ENCODE measurements around the gene RPL37A. TPM values are rescaled to one million over a fixed set of nuclear protein-coding genes. Genes with fewer than 3 reads are reported as not detected.

Gene RPL37A
- polyA plus RNA-seq (2013, experiment 1 of 4): 2,712 TPM
- polyA plus RNA-seq (2013, experiment 2 of 4): 2,869 TPM
- 2,357 TPM for polyA plus RNA-seq (2013, experiment 3 of 4)
- 2,510 TPM for polyA plus RNA-seq (2013, experiment 4 of 4)

DNA sequence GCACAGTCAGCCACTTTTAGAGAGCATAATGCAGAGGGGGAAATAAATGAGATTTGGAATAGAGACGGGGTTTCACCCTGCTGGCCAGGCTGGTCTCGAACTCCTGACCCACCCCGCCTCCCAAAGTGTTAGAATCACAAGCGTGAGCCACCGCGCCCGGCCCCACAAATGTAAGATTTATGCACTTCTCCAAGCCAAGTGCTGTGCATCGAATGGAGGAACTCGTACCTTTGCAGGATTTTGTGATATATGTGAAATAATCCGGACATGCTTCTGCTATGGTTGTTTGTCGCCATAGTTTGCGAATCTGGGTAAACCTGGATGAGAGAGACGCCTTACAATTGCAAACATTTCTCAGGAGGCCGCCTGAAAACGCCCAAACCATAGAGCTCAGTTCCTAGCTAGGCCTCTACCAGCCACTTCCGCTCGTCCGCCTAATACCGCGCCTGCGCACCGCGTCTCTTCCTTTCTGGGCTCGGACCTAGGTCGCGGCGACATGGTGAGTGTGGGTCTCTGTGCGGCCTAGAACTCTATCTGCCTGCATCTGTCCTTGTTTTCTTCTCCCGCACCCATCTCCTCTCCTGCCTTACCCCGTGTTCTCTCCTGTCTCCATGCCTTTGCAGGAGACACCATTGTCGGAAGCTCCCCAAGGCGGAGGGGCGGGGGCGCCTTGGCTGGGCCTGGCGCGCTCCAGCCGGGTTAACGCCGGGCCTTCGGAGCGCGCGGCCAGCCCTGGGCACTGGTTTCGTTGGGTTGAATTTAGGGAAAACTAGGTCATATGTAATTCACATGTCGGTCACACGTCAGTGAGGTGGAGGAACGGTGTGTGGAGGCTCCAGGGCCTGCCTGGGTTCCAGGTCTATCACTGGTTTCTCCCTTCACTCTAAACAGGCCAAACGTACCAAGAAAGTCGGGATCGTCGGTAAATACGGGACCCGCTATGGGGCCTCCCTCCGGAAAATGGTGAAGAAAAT is at the start of gene RPL37A:
TSS of gene RPL37A (plus strand) at position 466 of the 974 bp plus-strand sequence. CDS start at position 497, 31 bp downstream.
- WGBS, 2 experiments: 6 to 7% methylated on average over 54 of the region's 54 CpGs
- Histone ChIP-seq H3K4me3 (ENCODE audit: insufficient read depth, low read depth, low read length) (peak within 1 kb of the TSS; percentile 95), H3K4me1 (ENCODE audit: control insufficient read depth, insufficient read depth, low read length) (peaks cover 12% of the 10 kb centered on the region), H3K9me3 (ENCODE audit: control insufficient read depth, low read length) (no peaks in the 10 kb centered on the region), H3K27me3 (ENCODE audit: control insufficient read depth, insufficient read depth, low read length, poor library complexity, severe bottlenecking) (no peaks in the 10 kb centered on the region), H3K27ac (ENCODE audit: insufficient read depth, low read depth, low read length, poor library complexity, severe bottlenecking) (peak within 1 kb of the TSS; percentile 79), H3K36me3 (ENCODE audit: control insufficient read depth, insufficient read depth, low read length) (peaks cover 36% of the 10 kb centered on the region)

DNA sequence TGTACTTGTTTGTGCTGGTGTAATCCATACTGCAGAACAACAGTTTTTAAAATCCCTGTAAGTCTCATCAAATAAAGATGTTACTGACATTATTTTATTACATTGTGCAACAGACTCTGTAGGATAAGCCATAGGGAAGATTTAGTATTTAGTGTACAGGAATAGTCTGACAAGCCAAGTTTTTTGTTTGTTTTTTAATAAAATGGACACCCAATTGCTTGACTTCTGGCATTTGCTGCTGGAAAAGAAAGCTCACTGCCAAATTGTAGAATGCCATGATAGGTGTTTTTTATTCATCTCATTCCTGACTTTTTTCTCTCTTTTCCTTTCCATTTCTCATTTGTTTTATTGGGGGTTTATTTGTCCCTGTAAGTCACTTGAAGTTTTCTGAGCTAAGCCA is 48.3 kb upstream of the RPL37A start:
- Histone ChIP-seq H3K36me3 (ENCODE audit: control insufficient read depth, insufficient read depth, low read length) (peaks cover 48% of the 10 kb centered on the region), H3K9me3 (ENCODE audit: control insufficient read depth, low read length) (no peaks in the 10 kb centered on the region)

DNA sequence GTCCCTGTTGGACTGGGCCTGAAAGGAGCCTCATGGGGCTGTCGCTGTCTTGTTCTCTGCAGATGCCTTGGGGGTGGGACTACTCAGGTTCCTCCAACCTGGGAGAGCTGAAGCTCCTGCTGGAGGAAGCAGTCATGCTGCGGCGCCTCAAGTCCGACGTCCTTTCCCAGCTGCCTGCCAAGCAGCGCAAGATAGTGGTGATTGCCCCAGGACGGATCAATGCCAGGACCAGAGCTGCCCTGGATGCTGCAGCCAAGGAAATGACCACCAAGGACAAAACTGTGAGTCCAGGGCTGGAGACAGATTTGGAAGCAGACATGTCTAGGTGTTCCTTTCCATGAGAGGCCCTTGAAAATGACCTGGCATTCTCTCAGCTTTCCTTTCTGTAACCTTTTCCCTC is 47.9 kb upstream of the RPL37A start:
- H3K4me1 ChIP-seq (ENCODE audit: control insufficient read depth, insufficient read depth, low read length): no peaks in the 10 kb centered on the region
- no peak overlapping the region for H3K4me3 ChIP-seq (ENCODE audit: insufficient read depth, low read depth, low read length)
- H3K9me3 ChIP-seq (ENCODE audit: control insufficient read depth, low read length): no peaks in the 10 kb centered on the region
- peaks cover 48% of the 10 kb centered on the region for H3K36me3 ChIP-seq (ENCODE audit: control insufficient read depth, insufficient read depth, low read length)
- no peak overlapping the region for H3K27ac ChIP-seq (ENCODE audit: insufficient read depth, low read depth, low read length, poor library complexity, severe bottlenecking)
- no peaks in the 10 kb centered on the region for H3K27me3 ChIP-seq (ENCODE audit: control insufficient read depth, insufficient read depth, low read length, poor library complexity, severe bottlenecking)
- WGBS, 2 experiments: 95 to 97% methylated on average over 7 of the region's 7 CpGs

More for the DNA sequence above, 48.3 kb upstream of the RPL37A start:
- Histone ChIP-seq H3K4me3 (ENCODE audit: insufficient read depth, low read depth, low read length) (no peak overlapping the region), H3K27me3 (ENCODE audit: control insufficient read depth, insufficient read depth, low read length, poor library complexity, severe bottlenecking) (no peaks in the 10 kb centered on the region), H3K27ac (ENCODE audit: insufficient read depth, low read depth, low read length, poor library complexity, severe bottlenecking) (no peak overlapping the region), H3K4me1 (ENCODE audit: control insufficient read depth, insufficient read depth, low read length) (no peaks in the 10 kb centered on the region)

DNA sequence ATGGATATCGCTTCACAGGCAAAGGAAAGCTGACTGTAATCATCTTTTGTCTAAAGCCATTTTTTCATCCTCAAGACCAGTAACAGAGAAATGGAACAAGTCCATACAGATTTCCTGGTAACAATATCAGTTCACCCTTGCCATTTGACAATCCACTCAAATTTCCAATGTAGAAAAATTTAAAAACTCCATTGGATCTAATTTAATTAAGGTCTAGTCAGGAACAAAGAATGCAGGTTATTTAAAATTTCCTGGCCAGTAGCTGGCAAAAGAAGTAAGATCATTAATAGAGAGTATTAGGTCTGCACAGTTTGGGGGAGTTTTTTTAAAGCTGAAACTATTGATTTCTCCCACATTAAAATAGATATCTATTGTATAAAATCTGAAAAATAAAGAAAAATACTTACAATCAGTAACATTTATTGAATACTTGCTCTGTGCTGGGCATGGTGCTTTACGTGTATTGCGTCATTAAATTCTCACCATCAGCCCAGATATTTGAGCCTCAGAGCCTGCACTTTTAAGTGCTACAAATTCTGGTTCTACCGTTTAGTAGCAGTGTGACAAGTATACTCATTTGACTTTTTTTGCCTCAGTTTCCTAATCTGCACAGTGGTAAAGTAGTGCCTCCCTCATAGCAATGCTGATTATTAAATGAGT is 44.6 kb upstream of the RPL37A start:
- WGBS, 2 experiments: 97% methylated on average over 4 of the region's 4 CpGs
- peaks cover 35% of the 10 kb centered on the region for H3K36me3 ChIP-seq (ENCODE audit: control insufficient read depth, insufficient read depth, low read length)

DNA sequence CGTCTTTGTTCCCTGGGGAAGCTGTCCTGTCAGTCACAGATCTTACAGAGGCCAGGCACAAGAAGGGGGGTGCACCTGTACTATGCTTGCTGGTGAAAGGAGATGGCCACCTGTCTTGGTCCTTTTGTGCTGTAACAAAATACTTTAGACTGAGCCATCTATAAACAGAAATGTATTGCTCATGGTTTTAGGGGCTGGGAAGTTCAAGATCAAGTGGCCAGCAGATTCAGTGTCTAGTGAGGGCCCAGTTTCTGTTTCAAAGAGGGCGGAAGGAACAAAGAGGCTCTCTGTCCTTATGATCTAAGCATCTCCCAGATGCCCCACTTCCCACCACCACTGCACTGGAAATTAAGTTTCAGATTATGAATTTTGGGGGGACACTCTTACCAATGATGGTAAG is 35.5 kb upstream of the RPL37A start:
- Histone ChIP-seq H3K9me3 (ENCODE audit: control insufficient read depth, low read length) (no peaks in the 10 kb centered on the region), H3K27me3 (ENCODE audit: control insufficient read depth, insufficient read depth, low read length, poor library complexity, severe bottlenecking) (no peaks in the 10 kb centered on the region), H3K4me3 (ENCODE audit: insufficient read depth, low read depth, low read length) (no peak overlapping the region), H3K27ac (ENCODE audit: insufficient read depth, low read depth, low read length, poor library complexity, severe bottlenecking) (no peak overlapping the region), H3K36me3 (ENCODE audit: control insufficient read depth, insufficient read depth, low read length) (no peaks in the 10 kb centered on the region), H3K4me1 (ENCODE audit: control insufficient read depth, insufficient read depth, low read length) (no peaks in the 10 kb centered on the region)
- 86 to 96% methylated on average over 2 of the region's 2 CpGs for WGBS, 2 experiments

More for the DNA sequence above, 44.6 kb upstream of the RPL37A start:
- Histone ChIP-seq H3K4me3 (ENCODE audit: insufficient read depth, low read depth, low read length) (no peak overlapping the region), H3K4me1 (ENCODE audit: control insufficient read depth, insufficient read depth, low read length) (no peaks in the 10 kb centered on the region), H3K27ac (ENCODE audit: insufficient read depth, low read depth, low read length, poor library complexity, severe bottlenecking) (no peak overlapping the region), H3K27me3 (ENCODE audit: control insufficient read depth, insufficient read depth, low read length, poor library complexity, severe bottlenecking) (no peaks in the 10 kb centered on the region), H3K9me3 (ENCODE audit: control insufficient read depth, low read length) (no peaks in the 10 kb centered on the region)

DNA sequence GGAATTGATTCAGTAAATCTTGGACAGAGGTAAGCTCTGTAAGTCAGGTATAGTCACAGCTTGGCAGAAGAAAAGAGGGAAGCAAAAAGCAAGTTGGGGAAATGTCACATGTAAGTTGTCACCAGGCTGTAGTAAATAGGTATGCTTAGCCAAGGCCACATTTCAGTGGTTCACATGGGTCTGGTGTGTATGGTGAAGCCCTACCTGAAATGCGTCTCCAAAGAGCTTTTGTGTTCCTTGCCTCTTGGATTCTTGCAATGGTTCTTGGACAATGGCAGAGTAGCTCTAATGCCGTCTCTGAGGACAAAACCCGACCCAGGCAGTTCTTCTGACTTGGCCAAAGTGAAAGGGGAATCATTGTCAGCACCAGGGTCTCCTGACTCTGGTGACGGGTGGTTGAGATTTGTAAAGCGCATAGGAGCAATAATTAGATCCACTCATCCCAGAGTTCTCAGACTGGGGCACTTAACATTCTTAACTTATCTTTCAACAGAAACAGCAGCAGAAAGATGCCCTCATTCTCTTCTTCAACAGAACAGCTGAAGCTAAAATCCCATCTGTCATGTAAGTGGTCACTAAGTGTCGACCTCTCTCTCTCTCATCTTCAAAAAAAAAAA is 34.4 kb upstream of the RPL37A start:
- Histone ChIP-seq H3K36me3 (ENCODE audit: control insufficient read depth, insufficient read depth, low read length) (no peaks in the 10 kb centered on the region), H3K27me3 (ENCODE audit: control insufficient read depth, insufficient read depth, low read length, poor library complexity, severe bottlenecking) (no peaks in the 10 kb centered on the region)
- WGBS, 2 experiments: 96 to 98% methylated on average over 6 of the region's 6 CpGs

DNA sequence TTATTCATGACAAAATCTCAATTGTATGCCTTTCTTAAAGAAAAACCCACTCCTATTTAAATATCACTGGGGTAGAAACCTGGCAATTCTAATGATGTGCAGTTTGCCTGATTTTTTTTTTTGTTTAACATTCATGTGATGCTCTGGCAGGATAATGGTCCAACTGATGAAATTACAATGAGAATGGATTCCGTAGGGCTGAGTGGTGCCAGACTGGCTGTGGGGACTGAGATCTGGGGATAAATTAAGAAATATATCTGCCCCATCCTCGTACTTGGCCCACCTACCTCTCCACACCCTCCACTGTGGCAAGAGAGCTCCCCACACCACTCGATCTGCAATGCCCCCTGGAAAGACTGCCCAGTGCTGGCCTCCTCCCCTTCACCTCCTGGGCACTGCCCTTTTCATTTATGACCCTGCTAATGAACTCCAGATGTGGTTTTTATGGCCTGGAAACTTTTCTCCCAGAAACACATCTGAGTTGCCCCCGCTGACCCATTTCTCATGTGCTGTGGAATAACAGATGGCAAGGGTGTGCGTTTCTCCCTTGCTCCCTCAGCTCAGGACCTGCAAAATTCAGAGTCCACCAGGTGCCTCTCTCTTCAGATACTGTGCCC is 33.0 kb upstream of the RPL37A start:
- H3K4me3 ChIP-seq (ENCODE audit: insufficient read depth, low read depth, low read length): no peak overlapping the region
- H3K27me3 ChIP-seq (ENCODE audit: control insufficient read depth, insufficient read depth, low read length, poor library complexity, severe bottlenecking): no peaks in the 10 kb centered on the region

More for the DNA sequence above, 34.4 kb upstream of the RPL37A start:
- no peak overlapping the region for H3K4me3 ChIP-seq (ENCODE audit: insufficient read depth, low read depth, low read length)
- H3K9me3 ChIP-seq (ENCODE audit: control insufficient read depth, low read length): no peaks in the 10 kb centered on the region
- H3K27ac ChIP-seq (ENCODE audit: insufficient read depth, low read depth, low read length, poor library complexity, severe bottlenecking): no peak overlapping the region
- no peaks in the 10 kb centered on the region for H3K4me1 ChIP-seq (ENCODE audit: control insufficient read depth, insufficient read depth, low read length)

DNA sequence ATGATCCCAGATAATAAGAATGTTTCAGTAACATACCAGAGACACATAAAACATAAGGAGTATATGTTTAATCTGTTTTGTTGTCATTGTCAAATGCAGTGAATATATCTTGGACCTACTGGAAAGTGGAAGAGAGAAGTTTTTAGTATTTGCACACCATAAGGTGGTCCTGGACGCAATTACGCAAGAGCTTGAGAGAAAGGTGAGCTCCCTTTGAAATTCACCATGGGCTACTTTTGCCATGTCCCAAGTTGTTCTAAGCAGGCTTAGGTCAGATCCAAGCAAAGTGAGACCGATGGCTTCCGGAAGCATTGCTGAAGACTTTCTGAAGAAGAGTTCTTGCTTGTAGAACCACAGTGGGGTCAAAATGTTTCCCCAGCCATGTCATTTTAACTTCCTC is 30.8 kb upstream of the RPL37A start:
- no peaks in the 10 kb centered on the region for H3K36me3 ChIP-seq (ENCODE audit: control insufficient read depth, insufficient read depth, low read length)
- WGBS, 2 experiments: 94 to 97% methylated on average over 4 of the region's 4 CpGs
- H3K4me3 ChIP-seq (ENCODE audit: insufficient read depth, low read depth, low read length): no peak overlapping the region
- no peaks in the 10 kb centered on the region for H3K27me3 ChIP-seq (ENCODE audit: control insufficient read depth, insufficient read depth, low read length, poor library complexity, severe bottlenecking)
- no peaks in the 10 kb centered on the region for H3K4me1 ChIP-seq (ENCODE audit: control insufficient read depth, insufficient read depth, low read length)
- no peak overlapping the region for H3K27ac ChIP-seq (ENCODE audit: insufficient read depth, low read depth, low read length, poor library complexity, severe bottlenecking)
- H3K9me3 ChIP-seq (ENCODE audit: control insufficient read depth, low read length): no peaks in the 10 kb centered on the region

More for the DNA sequence above, 33.0 kb upstream of the RPL37A start:
- Histone ChIP-seq H3K4me1 (ENCODE audit: control insufficient read depth, insufficient read depth, low read length) (no peaks in the 10 kb centered on the region), H3K36me3 (ENCODE audit: control insufficient read depth, insufficient read depth, low read length) (no peaks in the 10 kb centered on the region), H3K27ac (ENCODE audit: insufficient read depth, low read depth, low read length, poor library complexity, severe bottlenecking) (no peak overlapping the region), H3K9me3 (ENCODE audit: control insufficient read depth, low read length) (no peaks in the 10 kb centered on the region)
- 85 to 89% methylated on average over 5 of the region's 5 CpGs for WGBS, 2 experiments

DNA sequence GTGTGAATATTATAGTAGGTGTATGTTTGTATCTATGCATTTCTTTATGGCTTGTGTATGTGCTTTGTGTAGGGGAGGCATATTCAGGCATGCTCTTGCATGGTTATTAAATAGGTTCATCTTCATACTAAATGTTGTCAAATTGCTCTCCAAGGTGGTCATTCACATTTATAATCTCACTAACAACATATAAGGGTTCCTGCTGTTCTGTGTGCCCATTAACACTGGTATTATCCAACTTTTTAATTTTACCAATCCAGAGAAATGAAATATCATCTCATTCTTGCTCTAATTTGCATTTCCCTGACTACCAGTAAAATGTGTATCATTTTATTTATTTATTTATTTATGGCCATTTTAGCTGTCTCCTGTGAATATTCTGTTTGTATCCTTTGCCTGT is 29.0 kb upstream of the RPL37A start:
- H3K9me3 ChIP-seq (ENCODE audit: control insufficient read depth, low read length): no peaks in the 10 kb centered on the region
- no peak overlapping the region for H3K27ac ChIP-seq (ENCODE audit: insufficient read depth, low read depth, low read length, poor library complexity, severe bottlenecking)
- H3K4me3 ChIP-seq (ENCODE audit: insufficient read depth, low read depth, low read length): no peak overlapping the region
- H3K4me1 ChIP-seq (ENCODE audit: control insufficient read depth, insufficient read depth, low read length): no peaks in the 10 kb centered on the region
- H3K36me3 ChIP-seq (ENCODE audit: control insufficient read depth, insufficient read depth, low read length): no peaks in the 10 kb centered on the region
- H3K27me3 ChIP-seq (ENCODE audit: control insufficient read depth, insufficient read depth, low read length, poor library complexity, severe bottlenecking): no peaks in the 10 kb centered on the region

All from ectodermal cell (in vitro differentiated cells).